AG04449 (cell line): Measurements from ENCODE around the gene GPC2.
A peak's percentile ranks its signal among the peaks of the same experiment; 100 is the strongest.
"Not testable (repeated sequence)": the region's sequence is repeated elsewhere in the genome, so short reads cannot be mapped to it uniquely, and the experiment has no call there.

Experiments
- CTCF ChIA-PET: fragments of 350-600 bp; formaldehyde crosslinking; extraction: SDS; loops from one replicate; lab custom pipeline; 2021; ENCODE audit warnings: antibody characterized with exemption; lab: Yijun Ruan, JAX
- POLR2A ChIA-PET: fragments of 400-600, 350-600 bp; formaldehyde crosslinking; extraction: SDS; loops from one replicate; lab custom pipeline; 2020; ENCODE audit warnings: antibody characterized with exemption, inconsistent platforms; lab: Yijun Ruan, JAX
- DNase-seq: peaks from one replicate; pipeline ENCODE4 v3.0.0-alpha.2; 2010; ENCODE audit warnings: low read depth, low spot score
- H3K4me3 ChIP-seq: 2 replicates; pipeline ENCODE4 v1.5.1; 2011; ENCODE audit warnings: low read depth, mild to moderate bottlenecking, control low read depth, low read length
- TF ChIP-seq, protein P1 (sequence below): IDR thresholded peaks from one replicate; pipeline ENCODE4 v1.5.1; 2011; ENCODE audit warnings: mild to moderate bottlenecking, moderate library complexity, low read length, control low read depth, inconsistent platforms; ENCODE audit not compliant: insufficient read depth; ENCODE audit errors: missing control alignments

GPC2 gene

DNA sequence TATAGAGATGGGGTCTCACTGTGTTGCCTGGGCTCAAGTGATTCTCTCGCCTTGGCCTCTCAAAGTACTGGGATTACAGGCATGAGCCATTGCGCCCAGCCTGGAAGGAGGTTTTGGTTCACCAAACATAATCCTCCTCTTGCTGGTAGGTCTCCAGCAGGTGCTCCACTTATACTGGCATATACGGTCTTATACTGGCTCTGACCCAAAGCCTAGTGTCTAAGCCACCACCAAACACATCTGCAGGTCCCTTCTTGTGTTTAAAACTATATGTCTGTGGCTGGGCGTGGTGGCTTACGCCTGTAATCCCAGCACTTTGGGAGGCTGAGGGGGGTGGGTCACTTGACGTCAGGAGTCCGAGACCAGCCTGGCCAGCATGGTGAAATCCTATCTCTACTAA, 45.1 kb downstream of the GPC2 start:
- no peak for DNase-seq
- TF ChIP-seq, protein P1, sequence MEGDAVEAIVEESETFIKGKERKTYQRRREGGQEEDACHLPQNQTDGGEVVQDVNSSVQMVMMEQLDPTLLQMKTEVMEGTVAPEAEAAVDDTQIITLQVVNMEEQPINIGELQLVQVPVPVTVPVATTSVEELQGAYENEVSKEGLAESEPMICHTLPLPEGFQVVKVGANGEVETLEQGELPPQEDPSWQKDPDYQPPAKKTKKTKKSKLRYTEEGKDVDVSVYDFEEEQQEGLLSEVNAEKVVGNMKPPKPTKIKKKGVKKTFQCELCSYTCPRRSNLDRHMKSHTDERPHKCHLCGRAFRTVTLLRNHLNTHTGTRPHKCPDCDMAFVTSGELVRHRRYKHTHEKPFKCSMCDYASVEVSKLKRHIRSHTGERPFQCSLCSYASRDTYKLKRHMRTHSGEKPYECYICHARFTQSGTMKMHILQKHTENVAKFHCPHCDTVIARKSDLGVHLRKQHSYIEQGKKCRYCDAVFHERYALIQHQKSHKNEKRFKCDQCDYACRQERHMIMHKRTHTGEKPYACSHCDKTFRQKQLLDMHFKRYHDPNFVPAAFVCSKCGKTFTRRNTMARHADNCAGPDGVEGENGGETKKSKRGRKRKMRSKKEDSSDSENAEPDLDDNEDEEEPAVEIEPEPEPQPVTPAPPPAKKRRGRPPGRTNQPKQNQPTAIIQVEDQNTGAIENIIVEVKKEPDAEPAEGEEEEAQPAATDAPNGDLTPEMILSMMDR: no peak
- ChIA-PET POLR2A (no interaction called here), CTCF (interaction anchor here (0.6 to 11.8 kb wide), 32 partner anchors 7 to 275 kb away, joined by 3 to 298 read pairs (median 8); partner anchors contain the start of genes GPC2, LAMTOR4, PVRIG and STAG3)
- no peak overlapping the region for H3K4me3 ChIP-seq

GRCh38 chr7:100130608-100131453, 46.4 kb downstream of the GPC2 start:
- POLR2A ChIA-PET: no interaction called here
- H3K4me3 ChIP-seq: no peak overlapping the region
- CTCF ChIA-PET: interaction anchor here (0.5 to 11.8 kb wide), 39 partner anchors 8 to 1125 kb away, joined by 3 to 298 read pairs (median 4); partner anchors contain the start of genes CNPY4, GPC2, LAMTOR4 and PVRIG
- DNase-seq: no peak
- TF ChIP-seq, protein P1: peak; percentile 91

DNA sequence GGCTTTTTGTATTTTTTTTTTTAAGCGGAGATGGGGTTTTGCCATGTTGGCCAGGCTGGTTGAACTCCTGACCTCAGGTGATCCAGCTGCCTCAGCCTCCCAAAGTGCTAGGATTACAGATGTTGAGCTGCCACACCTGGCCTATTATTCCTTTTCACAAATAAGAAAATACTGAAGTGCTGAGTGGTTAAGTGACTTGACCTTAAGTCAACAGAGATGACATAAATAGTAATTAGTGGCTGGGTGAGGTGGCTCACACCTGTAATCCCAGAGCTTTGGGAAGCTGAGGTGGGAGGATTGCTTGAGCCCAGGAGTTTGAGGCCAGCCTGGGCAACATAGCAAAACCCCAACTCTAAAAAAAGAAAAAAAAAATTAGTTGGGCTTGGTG, 47.0 kb downstream of the GPC2 start:
- CTCF ChIA-PET: interaction anchor here (0.6 to 11.8 kb wide), 29 partner anchors 8 to 275 kb away, joined by 3 to 298 read pairs (median 5); partner anchors contain the start of genes CNPY4, LAMTOR4, PVRIG and TRAPPC14
- H3K4me3 ChIP-seq, POLR2A ChIA-PET, DNase-seq: not testable (repeated sequence)

DNA sequence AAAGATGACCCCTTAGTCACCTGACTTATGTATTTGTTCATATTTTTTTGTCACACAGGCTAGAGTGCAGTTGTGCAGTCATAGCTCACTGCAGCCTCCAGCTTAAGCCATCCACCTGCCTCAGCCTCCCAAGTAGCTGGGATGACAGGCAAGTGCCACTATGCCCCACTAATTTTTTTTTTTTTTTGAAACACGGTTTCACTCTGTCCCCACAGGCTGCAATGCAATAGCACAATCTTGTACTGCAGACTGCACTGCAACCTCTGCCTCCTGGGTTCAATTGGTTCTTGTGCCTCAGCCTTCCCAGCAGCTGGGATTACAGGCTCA, 48.6 kb downstream of the GPC2 start:
- ChIA-PET CTCF (interaction anchor here (0.6 to 11.8 kb wide), 9 partner anchors 8 to 135 kb away, joined by 3 to 298 read pairs (median 5); partner anchors contain the start of genes CNPY4, LAMTOR4 and PVRIG), POLR2A (interaction anchor here (1.0 kb wide), 1 partner anchor 135 kb away, joined by 3 read pairs; no protein-coding TSS in a partner anchor)
- TF ChIP-seq, protein P1: no peak
- DNase-seq: no peak
- H3K4me3 ChIP-seq: no peak overlapping the region

GRCh38 chr7:100127866-100128636, 49.1 kb downstream of the GPC2 start:
- TF ChIP-seq, protein P1: no peak
- CTCF ChIA-PET: interaction anchor here (0.6 to 11.8 kb wide), 8 partner anchors 7 to 134 kb away, joined by 3 to 298 read pairs (median 14); partner anchors contain the start of genes CNPY4, LAMTOR4 and PVRIG
- no peak for DNase-seq
- POLR2A ChIA-PET: interaction anchor here (1.0 kb wide), 1 partner anchor 134 kb away, joined by 3 read pairs; no protein-coding TSS in a partner anchor
- H3K4me3 ChIP-seq: peak overlapping the region; percentile 94
